Tibial nerve (tissue), 4 donors: ENCODE measurements around the gene ARL2. TPM values are rescaled to one million over a fixed set of nuclear protein-coding genes. Genes with fewer than 3 reads are reported as not detected.

Experiments
- DNase-seq, 2 donors: peaks; one replicate each; pipeline ENCODE4 v3.0.0-alpha.2; 2019; ENCODE audit warnings: low spot score in 2 of 2
- H3K27ac ChIP-seq, 4 donors: fragments of 200-600 bp; sonication (generic) in 3 of 4; one replicate each; pipeline ENCODE4 v1.5.1; 2017 to 2019; ENCODE audit warnings: mild to moderate bottlenecking in 1 of 4
- H3K27me3 ChIP-seq, 2 donors: fragments of 200-600 bp; sonication (generic) in 1 of 2; one replicate each; pipeline versions ENCODE4 v1.5.1 to v1.6.0; 2017 to 2019
- H3K36me3 ChIP-seq, 3 donors: fragments of 200-600 bp; sonication (generic); one replicate each; pipeline ENCODE4 v1.5.1; 2018 to 2019
- H3K4me1 ChIP-seq, 4 donors: fragments of 200-600 bp; sonication (generic) in 3 of 4; one replicate each; pipeline ENCODE4 v1.5.1; 2017 to 2019
- H3K4me3 ChIP-seq, 4 donors: fragments of 200-600 bp; sonication (generic) in 3 of 4; one replicate each; pipeline ENCODE4 v1.5.1; 2017 to 2019; ENCODE audit warnings: mild to moderate bottlenecking in 1 of 4, moderate library complexity in 1 of 4
- H3K9me3 ChIP-seq, 4 donors: fragments of 200-600 bp; sonication (generic) in 3 of 4; one replicate each; pipeline ENCODE4 v1.5.1; 2017 to 2019
- CTCF ChIP-seq, 5 experiments: fragments of 200-600 bp in 3 of 5; fragments of 450-650 bp in 2 of 5; sonication (generic) in 3 of 5; IDR thresholded peaks; one replicate each; pipeline ENCODE4 v1.5.1; 2016 to 2019; ENCODE audit warnings: antibody characterized with exemption in 5 of 5, mild to moderate bottlenecking in 3 of 5, moderate library complexity in 2 of 5
- EP300 ChIP-seq, 2 donors: sonication (generic); formaldehyde crosslinking; IDR thresholded peaks; one replicate each; pipeline ENCODE4 v1.6.1; 2017; ENCODE audit warnings: antibody characterized with exemption in 2 of 2, mild to moderate bottlenecking in 1 of 2
- POLR2A ChIP-seq, 2 donors: fragments of 450-650 bp; IDR thresholded peaks; one replicate each; pipeline ENCODE4 v1.6.1; 2017; ENCODE audit warnings: antibody characterized with exemption in 2 of 2, mild to moderate bottlenecking in 2 of 2, moderate library complexity in 2 of 2
- WGBS, 2 donors: methylation state at CpG; one replicate each; pipeline ENCODE4 v1.1.5; 2018; 5-methylcytosine and 5-hydroxymethylcytosine counted together
- total RNA-seq, 4 donors: library from RNA; depleted of rRNA; stranded (reverse); fragments of >200 nt; gene quantifications; one replicate each; pipeline ENCODE4 v1.1.0, GENCODE V29; 2016

The ARL2 gene
- total RNA-seq, 4 donors from 2014 or later, result 174 to 267 (median 193) TPM

DNA sequence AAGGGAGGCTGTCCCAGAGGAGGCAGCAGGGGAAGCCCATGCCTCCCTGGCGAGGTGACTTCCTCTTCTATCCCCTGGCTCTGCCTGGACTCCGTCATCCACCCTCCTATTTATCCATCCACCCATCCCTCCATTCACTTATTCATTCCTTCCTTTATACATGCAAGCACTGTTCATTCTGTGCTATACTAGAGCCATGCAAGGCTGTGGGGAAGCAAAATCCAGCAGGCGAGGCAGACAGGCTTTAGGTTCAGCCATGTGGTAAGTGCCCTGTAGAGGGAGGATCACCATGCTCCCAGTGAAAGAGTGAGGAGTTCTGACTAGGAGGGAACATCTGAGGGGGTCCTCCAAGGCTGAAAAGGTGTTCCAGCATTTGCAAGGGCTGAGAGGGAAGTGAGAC, 45.6 kb downstream of the ARL2 start:
- no peak overlapping the region for H3K27ac ChIP-seq
- peaks cover 0 to 3% (median 0%) of the 10 kb centered on the region in 4 donors for H3K9me3 ChIP-seq
- H3K36me3 ChIP-seq, result no peaks in the 10 kb centered on the region
- H3K27me3 ChIP-seq, result no peaks in the 10 kb centered on the region
- no peak for DNase-seq
- WGBS, 2 donors, result 57 to 62% methylated on average over 3 of the region's 3 CpGs
- no peaks in the 10 kb centered on the region for H3K4me1 ChIP-seq
- no peak for TF ChIP-seq EP300 (IDR thresholded peaks at IDR 0.05)
- TF ChIP-seq CTCF (IDR thresholded peaks at IDR 0.05), result no peak
- TF ChIP-seq POLR2A (IDR thresholded peaks at IDR 0.05), result no peak
- no peak overlapping the region for H3K4me3 ChIP-seq

DNA sequence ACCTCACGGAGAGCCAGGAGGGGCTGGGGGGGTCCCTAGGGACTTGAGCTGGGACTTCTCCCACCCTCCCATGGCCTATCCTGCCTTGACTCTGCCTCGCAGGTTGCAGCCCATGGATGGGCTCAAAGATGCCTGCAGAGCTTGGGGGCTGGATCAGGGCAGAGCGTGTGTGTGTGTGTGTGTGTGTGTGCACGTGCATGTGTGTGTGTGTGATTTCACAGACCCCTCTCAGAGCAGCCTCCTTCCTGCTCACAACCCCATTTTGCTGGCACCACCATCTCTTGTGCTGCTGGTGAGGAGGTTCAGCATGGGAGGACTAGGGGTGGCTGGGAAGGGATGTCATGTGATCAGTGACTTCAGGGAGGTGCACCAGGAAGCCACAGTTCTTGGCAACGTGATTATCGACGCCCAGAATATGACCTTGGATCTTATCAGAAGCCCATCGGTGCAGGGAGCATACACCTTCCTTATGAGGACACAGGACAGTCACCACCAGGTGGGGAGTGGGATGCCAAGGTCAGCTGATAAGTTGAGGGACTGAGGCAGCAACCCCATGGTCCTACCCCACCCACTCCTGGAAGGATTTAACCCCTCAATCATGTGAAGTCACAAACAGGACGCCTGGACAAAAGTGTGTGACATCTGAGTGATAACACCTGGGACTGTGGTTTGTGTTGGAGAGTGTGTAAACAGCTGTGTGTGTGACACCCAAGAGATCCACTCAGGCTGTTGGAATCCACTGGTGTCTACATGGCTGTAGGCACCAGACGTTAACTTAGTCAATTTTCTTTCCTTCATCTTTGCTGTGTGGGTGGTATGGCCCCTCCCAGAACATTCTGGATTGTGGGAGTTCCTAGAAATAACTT, 46.2 kb downstream of the ARL2 start:
- Histone ChIP-seq H3K4me3 (no peak overlapping the region), H3K4me1 (no peaks in the 10 kb centered on the region), H3K27ac (no peak overlapping the region), H3K36me3 (no peaks in the 10 kb centered on the region), H3K9me3 (peaks cover 0 to 3% (median 0%) of the 10 kb centered on the region in 4 donors), H3K27me3 (no peaks in the 10 kb centered on the region)
- no peak for TF ChIP-seq CTCF (IDR thresholded peaks at IDR 0.05)
- TF ChIP-seq EP300 (IDR thresholded peaks at IDR 0.05), result no peak
- TF ChIP-seq POLR2A (IDR thresholded peaks at IDR 0.05), result no peak
- no peak for DNase-seq
- WGBS, 2 donors, result 56 to 71% methylated on average over 10 of the region's 10 CpGs

GRCh38 chr11:65060913-65061408, 47.0 kb downstream of the ARL2 start:
- Histone ChIP-seq H3K27me3 (no peaks in the 10 kb centered on the region), H3K27ac (no peak overlapping the region), H3K36me3 (no peaks in the 10 kb centered on the region), H3K4me1 (no peaks in the 10 kb centered on the region), H3K4me3 (no peak overlapping the region), H3K9me3 (peaks cover 0 to 3% (median 0%) of the 10 kb centered on the region in 4 donors)
- TF ChIP-seq POLR2A (IDR thresholded peaks at IDR 0.05) (no peak), CTCF (IDR thresholded peaks at IDR 0.05) (no peak), EP300 (IDR thresholded peaks at IDR 0.05) (no peak)
- DNase-seq, result no peak
- WGBS, 2 donors, result 56 to 60% methylated on average over 9 of the region's 9 CpGs

- Histone ChIP-seq H3K9me3 (peaks cover 0 to 3% (median 0%) of the 10 kb centered on the region in 4 donors), H3K27me3 (no peaks in the 10 kb centered on the region), H3K4me3 (no peak overlapping the region), H3K36me3 (no peaks in the 10 kb centered on the region), H3K27ac (no peak overlapping the region), H3K4me1 (no peaks in the 10 kb centered on the region)
- WGBS, 2 donors, result 74 to 85% methylated on average over 3 of the region's 3 CpGs
- TF ChIP-seq POLR2A (IDR thresholded peaks at IDR 0.05), result no peak
- TF ChIP-seq EP300 (IDR thresholded peaks at IDR 0.05), result no peak
- no peak for TF ChIP-seq CTCF (IDR thresholded peaks at IDR 0.05)
- DNase-seq, result no peak
Observed at GRCh38 chr11:65063532-65063931, 49.6 kb downstream of the ARL2 start.

GRCh38 chr11:65064847-65065240, 50.9 kb downstream of the ARL2 start:
- TF ChIP-seq CTCF (IDR thresholded peaks at IDR 0.05) (no peak), EP300 (IDR thresholded peaks at IDR 0.05) (no peak), POLR2A (IDR thresholded peaks at IDR 0.05) (no peak)

More at GRCh38 chr11:65064847-65065240, 50.9 kb downstream of the ARL2 start:
- H3K4me3 ChIP-seq, result no peak overlapping the region
- no peak for DNase-seq
- WGBS, 2 donors, result 81 to 90% methylated on average over 4 of the region's 4 CpGs
- H3K4me1 ChIP-seq, result no peaks in the 10 kb centered on the region
- no peaks in the 10 kb centered on the region for H3K27me3 ChIP-seq
- no peak overlapping the region for H3K27ac ChIP-seq
- no peaks in the 10 kb centered on the region for H3K36me3 ChIP-seq
- H3K9me3 ChIP-seq, result peaks cover 0 to 3% (median 0%) of the 10 kb centered on the region in 4 donors
